Lower leg skin (tissue), 4 donors: Measurements from ENCODE around the gene SPINK8. TPM values are rescaled to one million over a fixed set of nuclear protein-coding genes. Genes with fewer than 3 reads are reported as not detected.
"Not testable (repeated sequence)": the region's sequence is repeated elsewhere in the genome, so short reads cannot be mapped to it uniquely, and the experiment has no call there.

Experiments used
- DNase-seq, 2 donors: peaks; one replicate each; pipeline ENCODE4 v3.0.0-alpha.2; 2019; ENCODE audit warnings: low spot score in 2 of 2
- H3K4me3 ChIP-seq: fragments of 200-600 bp; sonication (generic); 2 replicates; pipeline ENCODE4 v1.5.1; 2017; ENCODE audit warnings: mild to moderate bottlenecking, low read depth; ENCODE audit not compliant: poor library complexity, severe bottlenecking
- POLR2A ChIP-seq, 2 donors: fragments of 450-650 bp; IDR thresholded peaks; one replicate each; pipeline ENCODE4 v1.6.1; 2016 to 2017; ENCODE audit warnings: antibody characterized with exemption in 2 of 2, mild to moderate bottlenecking in 1 of 2, moderate library complexity in 1 of 2
- WGBS, 2 donors: methylation state at CpG; one replicate each; pipeline ENCODE4 v1.1.5; 2018; 5-methylcytosine and 5-hydroxymethylcytosine counted together
- intact Hi-C: fragments of 100-400 bp; cut with DNase I; formaldehyde crosslinking; loops from one replicate; pipeline ENCODE4 v1.15.0; 2023; ENCODE audit warnings: low total_unique reads
- total RNA-seq, 4 donors: library from RNA; depleted of rRNA; stranded (reverse); fragments of >200 nt; gene quantifications; one replicate each; pipeline ENCODE4 v1.1.0, GENCODE V29; 2016
- TF ChIP-seq, protein P1 (sequence below), 3 donors: fragments of 450-650 bp; IDR thresholded peaks; one replicate each; pipeline ENCODE4 v1.5.1; 2016; ENCODE audit warnings: antibody characterized with exemption in 3 of 3, mild to moderate bottlenecking in 3 of 3, moderate library complexity in 2 of 3

SPINK8 gene
- total RNA-seq, 4 donors from 2014 or later = not detected

DNA sequence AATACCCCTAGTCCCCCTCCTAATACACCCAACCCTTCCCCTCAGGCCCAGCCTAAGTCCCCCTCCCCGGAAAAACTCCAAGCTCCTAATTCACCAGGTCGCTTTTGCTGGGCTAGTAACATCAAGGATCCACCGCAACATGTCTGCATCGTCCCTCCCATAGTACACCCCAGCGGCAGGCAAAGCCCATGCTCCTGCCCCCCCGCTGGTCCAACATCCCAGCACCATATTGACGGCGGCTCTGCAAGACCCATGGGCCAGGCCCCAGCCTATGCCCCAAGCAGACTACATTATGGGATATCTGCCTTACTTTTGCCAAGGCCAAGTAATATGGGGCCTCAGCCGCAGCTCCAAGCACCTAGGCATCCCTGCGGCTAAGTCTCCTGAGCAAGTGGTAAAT, 59.0 kb downstream of the SPINK8 start:
- intact Hi-C loops = loop anchor here (10.0 kb wide), 1 partner anchor 280 kb away; the partner anchor contains the start of gene PFKFB4
- WGBS, 2 donors = 87 to 90% methylated on average over 10 of the region's 10 CpGs
- no peak overlapping the region for H3K4me3 ChIP-seq
- TF ChIP-seq POLR2A (IDR thresholded peaks at IDR 0.05) = no peak
- TF ChIP-seq, protein P1, sequence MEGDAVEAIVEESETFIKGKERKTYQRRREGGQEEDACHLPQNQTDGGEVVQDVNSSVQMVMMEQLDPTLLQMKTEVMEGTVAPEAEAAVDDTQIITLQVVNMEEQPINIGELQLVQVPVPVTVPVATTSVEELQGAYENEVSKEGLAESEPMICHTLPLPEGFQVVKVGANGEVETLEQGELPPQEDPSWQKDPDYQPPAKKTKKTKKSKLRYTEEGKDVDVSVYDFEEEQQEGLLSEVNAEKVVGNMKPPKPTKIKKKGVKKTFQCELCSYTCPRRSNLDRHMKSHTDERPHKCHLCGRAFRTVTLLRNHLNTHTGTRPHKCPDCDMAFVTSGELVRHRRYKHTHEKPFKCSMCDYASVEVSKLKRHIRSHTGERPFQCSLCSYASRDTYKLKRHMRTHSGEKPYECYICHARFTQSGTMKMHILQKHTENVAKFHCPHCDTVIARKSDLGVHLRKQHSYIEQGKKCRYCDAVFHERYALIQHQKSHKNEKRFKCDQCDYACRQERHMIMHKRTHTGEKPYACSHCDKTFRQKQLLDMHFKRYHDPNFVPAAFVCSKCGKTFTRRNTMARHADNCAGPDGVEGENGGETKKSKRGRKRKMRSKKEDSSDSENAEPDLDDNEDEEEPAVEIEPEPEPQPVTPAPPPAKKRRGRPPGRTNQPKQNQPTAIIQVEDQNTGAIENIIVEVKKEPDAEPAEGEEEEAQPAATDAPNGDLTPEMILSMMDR (IDR thresholded peaks at IDR 0.05) = no peak
- DNase-seq = peak in 1 of 2 donors; percentile 68

DNA sequence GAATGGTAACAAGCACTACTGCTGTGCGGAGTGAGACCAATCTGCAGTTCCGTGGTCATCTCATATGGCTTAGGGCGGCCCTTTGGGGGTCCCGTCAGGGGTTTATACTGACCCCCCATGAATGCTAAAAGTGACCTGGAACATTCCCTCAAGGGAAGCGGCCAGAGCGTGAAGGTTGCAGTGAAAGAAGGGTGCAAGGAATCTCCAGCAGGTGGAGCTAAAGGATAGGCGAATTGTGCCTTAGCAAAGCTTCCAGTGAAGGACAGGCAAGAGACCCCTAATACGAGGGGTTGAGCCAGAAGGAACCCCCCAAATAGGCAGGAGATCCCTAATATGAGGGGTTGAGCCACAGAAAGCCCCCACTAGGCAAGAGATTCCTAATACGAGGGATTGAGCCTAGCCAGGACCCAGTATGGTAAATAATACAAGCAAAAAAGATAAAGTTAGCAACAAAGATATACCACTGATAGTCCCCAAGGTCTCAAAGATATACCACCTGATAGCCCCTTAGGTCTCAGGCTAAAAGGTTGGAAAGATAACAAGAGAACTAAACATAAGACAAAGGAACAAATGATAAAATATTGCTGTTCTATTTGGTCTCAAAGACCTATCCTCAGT, 59.8 kb downstream of the SPINK8 start:
- DNase-seq = peak; percentile 42 to 85
- intact Hi-C loops = loop anchor here (2.0 to 10.0 kb wide), 2 partner anchors 161 to 281 kb away; partner anchors contain the start of gene PFKFB4
- WGBS, 2 donors = 8 to 10% methylated on average over 9 of the region's 9 CpGs
- H3K4me3 ChIP-seq = no peak overlapping the region
- TF ChIP-seq, protein P1 (IDR thresholded peaks at IDR 0.05) = peak in 1 of 3 donors; percentile 78
- TF ChIP-seq POLR2A (IDR thresholded peaks at IDR 0.05) = no peak

DNA sequence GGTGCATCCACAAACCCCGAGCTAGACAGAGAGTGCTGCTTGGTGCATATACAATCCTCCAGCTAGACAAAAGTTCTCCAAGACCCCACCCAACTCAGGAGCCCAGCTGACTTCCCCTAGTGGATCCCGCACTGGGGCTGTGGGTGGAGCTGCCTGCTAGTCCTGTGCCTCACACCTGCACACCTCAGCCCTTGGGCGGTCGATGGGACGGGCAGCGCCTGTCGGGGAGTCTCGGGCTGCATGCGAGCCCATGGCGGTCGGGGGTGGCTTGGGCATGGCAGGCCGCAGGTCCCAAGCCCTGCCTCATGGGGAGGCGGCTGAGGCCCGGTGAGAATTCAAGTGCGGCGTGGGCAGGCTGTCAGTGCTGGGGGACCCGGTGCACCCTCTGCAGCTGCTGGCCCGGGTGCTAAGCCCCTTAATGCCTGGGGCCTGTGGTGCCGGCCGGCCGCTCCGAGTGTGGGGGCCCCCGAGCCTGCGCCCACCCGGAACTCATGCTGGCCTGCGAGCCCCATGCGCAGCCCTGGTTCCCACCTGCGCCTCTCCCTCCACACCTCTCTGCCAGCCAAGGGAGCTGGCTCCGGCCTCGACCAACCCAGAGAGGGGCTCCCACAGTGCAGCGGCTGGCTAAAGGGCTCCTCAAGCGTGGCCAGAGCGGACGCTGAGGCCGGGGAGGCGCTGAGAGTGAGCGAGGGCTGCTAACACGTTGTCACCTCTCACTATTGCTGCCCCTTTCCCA, 61.5 kb downstream of the SPINK8 start:
- no peak for TF ChIP-seq POLR2A (IDR thresholded peaks at IDR 0.05)
- TF ChIP-seq, protein P1 (IDR thresholded peaks at IDR 0.05) = no peak
- no peak overlapping the region for H3K4me3 ChIP-seq
- intact Hi-C loops = loop anchor here (2.0 to 10.0 kb wide), 2 partner anchors 163 to 283 kb away; partner anchors contain the start of gene PFKFB4
- peak in 1 of 2 donors; percentile 81 for DNase-seq
- WGBS, 2 donors = 94 to 95% methylated on average over 33 to 38 of the region's 38 CpGs

DNA sequence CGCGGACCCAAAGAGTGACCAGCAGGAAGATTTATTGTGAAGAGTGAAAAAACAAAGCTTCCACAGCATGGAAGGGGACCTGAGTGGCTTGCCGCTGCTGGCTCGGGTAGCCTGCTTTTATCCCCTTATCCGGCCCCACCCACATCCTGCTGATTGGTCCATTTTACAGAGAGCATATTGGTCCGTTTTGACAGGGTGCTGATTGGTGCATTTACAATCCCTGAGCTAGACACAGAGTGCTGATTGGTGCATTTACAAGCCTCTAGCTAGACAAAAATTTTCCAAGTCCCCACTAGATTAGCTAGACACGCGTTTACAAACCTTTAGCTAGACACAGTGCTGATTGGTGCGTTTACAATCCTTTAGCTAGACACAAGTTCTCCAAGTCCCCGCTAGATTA, 62.2 kb downstream of the SPINK8 start:
- DNase-seq, H3K4me3 ChIP-seq: not testable (repeated sequence)
- intact Hi-C loops = loop anchor here (10.0 kb wide), 1 partner anchor 284 kb away; the partner anchor contains the start of gene PFKFB4
- 95 to 96% methylated on average over 10 of the region's 10 CpGs for WGBS, 2 donors

DNA sequence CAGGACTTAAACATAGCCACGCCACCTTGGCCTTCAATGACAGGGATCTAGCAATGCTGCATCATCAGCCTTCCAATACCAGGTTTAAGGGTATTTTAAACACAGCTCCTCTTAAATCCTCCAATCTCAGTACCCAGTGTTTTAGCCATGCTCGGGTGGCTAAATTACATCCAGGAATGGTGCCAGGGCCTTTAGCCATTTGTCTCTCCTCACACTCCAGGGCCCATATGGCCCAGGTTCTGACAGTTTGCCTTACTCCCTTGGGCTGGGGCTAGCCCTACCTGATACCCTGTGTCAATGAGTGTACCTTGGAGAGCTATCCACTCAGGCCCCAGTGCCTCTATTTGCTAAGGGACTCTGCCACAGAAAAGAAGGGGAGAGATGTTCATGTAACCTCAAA, 63.2 kb downstream of the SPINK8 start:
- intact Hi-C loops = loop anchor here (10.0 kb wide), 1 partner anchor 284 kb away; the partner anchor contains the start of gene PFKFB4
- TF ChIP-seq, protein P1 (IDR thresholded peaks at IDR 0.05) = no peak
- TF ChIP-seq POLR2A (IDR thresholded peaks at IDR 0.05) = no peak
- no peak overlapping the region for H3K4me3 ChIP-seq
- WGBS, 2 donors = 72 to 78% methylated on average over 2 of the region's 2 CpGs
- DNase-seq = peak in 1 of 2 donors; percentile 29

DNA sequence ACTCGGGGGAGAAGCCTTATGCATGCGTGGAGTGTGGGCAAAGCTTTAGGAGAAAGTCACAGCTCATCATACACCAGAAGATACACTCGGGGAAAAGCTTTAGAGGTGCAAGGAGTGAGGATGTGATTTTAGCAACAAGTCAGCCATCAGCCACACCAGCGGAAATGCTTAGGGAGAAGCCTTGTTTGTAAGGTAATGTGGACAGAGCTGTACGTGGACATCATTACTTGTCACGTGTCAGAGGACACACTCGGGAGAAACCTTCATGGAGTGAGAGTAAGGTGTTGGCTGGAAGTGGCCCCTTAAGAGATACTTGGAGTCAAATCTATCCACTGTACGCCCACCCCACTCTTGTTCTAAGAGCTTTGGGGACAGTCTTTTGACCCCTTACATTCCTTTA, 63.9 kb downstream of the SPINK8 start:
- no peak overlapping the region for H3K4me3 ChIP-seq
- intact Hi-C loops = no loop called here
- WGBS, 2 donors = 69 to 71% methylated on average over 8 of the region's 8 CpGs
- TF ChIP-seq, protein P1 (IDR thresholded peaks at IDR 0.05) = no peak
- TF ChIP-seq POLR2A (IDR thresholded peaks at IDR 0.05) = no peak
- peak in 1 of 2 donors; percentile 74 for DNase-seq
